Activated CD8-positive, alpha-beta T cell treated with anti-CD3 and anti-CD28 coated beads, Interleukin-2, amount 10 ng/mL, durations not matched to agents 7 days and 5 days (primary cell): ENCODE data around the gene SIPA1L2. TPM values are rescaled to one million over a fixed set of nuclear protein-coding genes. Genes with fewer than 3 reads are reported as not detected.

Source experiments
- ATAC-seq: fragments of 150-1000 bp; cut with Tn5 transposase; one replicate; pipeline ENCODE4 v1.10.0; 2021; ENCODE audit warnings: moderate library complexity
- CTCF ChIA-PET: fragments of 350-600 bp; sonication (Branson Sonifier 250); formaldehyde crosslinking; loops from one replicate; lab custom pipeline; 2021; ENCODE audit warnings: antibody characterized with exemption; lab: Charles Lee
- POLR2A ChIA-PET: fragments of 350-600 bp; sonication (Branson Sonifier 250); formaldehyde crosslinking; loops from one replicate; lab custom pipeline; 2021; ENCODE audit warnings: antibody characterized with exemption; lab: Charles Lee
- DNase-seq: peaks from one replicate; pipeline ENCODE4 v3.0.0-alpha.2; 2020
- H3K27ac Mint-ChIP-seq: one replicate; pipeline ENCODE4 v1.8.0; 2021; ENCODE audit warnings: mild to moderate bottlenecking, mixed read lengths
- H3K27me3 Mint-ChIP-seq: one replicate; pipeline ENCODE4 v1.8.0; 2021; ENCODE audit warnings: low read depth, mixed read lengths
- H3K36me3 Mint-ChIP-seq: one replicate; pipeline ENCODE4 v1.8.0; 2021; ENCODE audit warnings: low read depth, mixed read lengths
- H3K4me1 Mint-ChIP-seq: one replicate; pipeline ENCODE4 v1.8.0; 2021; ENCODE audit warnings: low read depth, mixed read lengths
- H3K4me3 Mint-ChIP-seq: one replicate; pipeline ENCODE4 v1.8.0; 2021; ENCODE audit warnings: mild to moderate bottlenecking, mixed read lengths
- H3K9me3 Mint-ChIP-seq: one replicate; pipeline ENCODE4 v1.8.0; 2022; ENCODE audit warnings: mixed read lengths; ENCODE audit not compliant: insufficient read depth
- total RNA-seq, 2 experiments: library from RNA; stranded (reverse); gene quantifications; one replicate each; pipeline ENCODE4 v1.2.3, GENCODE V29; 2021

Gene SIPA1L2
- total RNA-seq, 2 experiments from 2014 or later = 0.23 to 0.66 TPM

- Mint-ChIP-seq H3K9me3 (no peaks in the 10 kb centered on the region), H3K4me1 (peaks cover 9% of the 10 kb centered on the region), H3K27ac (no peak overlapping the region), H3K4me3 (no peak overlapping the region), H3K36me3 (no peaks in the 10 kb centered on the region), H3K27me3 (peaks cover 21% of the 10 kb centered on the region)
- DNase-seq (no peak), ATAC-seq (no peak)
- CTCF ChIA-PET = no interaction called here
- POLR2A ChIA-PET = no interaction called here
Observed at GRCh38 chr1:232662910-232663309, 33.0 kb upstream of the SIPA1L2 start.

GRCh38 chr1:232658386-232658785 lies 28.5 kb upstream of the SIPA1L2 start:
- no peaks in the 10 kb centered on the region for H3K36me3 Mint-ChIP-seq
- ChIA-PET POLR2A (no interaction called here), CTCF (no interaction called here)
- no peak for DNase-seq
- H3K4me3 Mint-ChIP-seq = no peak overlapping the region
- H3K4me1 Mint-ChIP-seq = peaks cover 7% of the 10 kb centered on the region
- H3K9me3 Mint-ChIP-seq = no peaks in the 10 kb centered on the region
- H3K27ac Mint-ChIP-seq = no peak overlapping the region
- ATAC-seq = no peak
- H3K27me3 Mint-ChIP-seq = peaks cover 38% of the 10 kb centered on the region

GRCh38 chr1:232657426-232658005 lies 27.6 kb upstream of the SIPA1L2 start:
- Mint-ChIP-seq H3K4me3 (no peak overlapping the region), H3K27me3 (peaks cover 41% of the 10 kb centered on the region), H3K36me3 (no peaks in the 10 kb centered on the region), H3K9me3 (no peaks in the 10 kb centered on the region), H3K4me1 (peaks cover 7% of the 10 kb centered on the region), H3K27ac (no peak overlapping the region)
- CTCF ChIA-PET = no interaction called here
- DNase-seq (no peak), ATAC-seq (no peak)
- POLR2A ChIA-PET = no interaction called here

- CTCF ChIA-PET = no interaction called here
- DNase-seq (no peak), ATAC-seq (no peak)
- H3K27ac Mint-ChIP-seq = no peak overlapping the region
- no peaks in the 10 kb centered on the region for H3K9me3 Mint-ChIP-seq
- no peaks in the 10 kb centered on the region for H3K36me3 Mint-ChIP-seq
- POLR2A ChIA-PET = no interaction called here
- H3K4me3 Mint-ChIP-seq = no peak overlapping the region
- H3K4me1 Mint-ChIP-seq = peaks cover 7% of the 10 kb centered on the region
- H3K27me3 Mint-ChIP-seq = peaks cover 37% of the 10 kb centered on the region
Observed at GRCh38 chr1:232655746-232656085, 25.8 kb upstream of the SIPA1L2 start.

- H3K4me3 Mint-ChIP-seq = no peak overlapping the region
- H3K36me3 Mint-ChIP-seq = no peaks in the 10 kb centered on the region
- DNase-seq (no peak), ATAC-seq (no peak)
- ChIA-PET CTCF (no interaction called here), POLR2A (no interaction called here)
- peaks cover 37% of the 10 kb centered on the region for H3K27me3 Mint-ChIP-seq
- H3K9me3 Mint-ChIP-seq = no peaks in the 10 kb centered on the region
- no peak overlapping the region for H3K27ac Mint-ChIP-seq
- peaks cover 7% of the 10 kb centered on the region for H3K4me1 Mint-ChIP-seq
Observed at GRCh38 chr1:232655028-232655745, 25.3 kb upstream of the SIPA1L2 start.

GRCh38 chr1:232653789-232654188 lies 23.9 kb upstream of the SIPA1L2 start:
- POLR2A ChIA-PET = interaction anchor here (0.6 kb wide), 1 partner anchor 17 kb away, joined by 3 read pairs; no protein-coding TSS in a partner anchor
- DNase-seq (no peak), ATAC-seq (no peak)
- Mint-ChIP-seq H3K36me3 (no peaks in the 10 kb centered on the region), H3K27ac (no peak overlapping the region), H3K9me3 (no peaks in the 10 kb centered on the region), H3K4me3 (no peak overlapping the region), H3K4me1 (peaks cover 7% of the 10 kb centered on the region), H3K27me3 (peaks cover 31% of the 10 kb centered on the region)
- CTCF ChIA-PET = interaction anchor here (0.8 kb wide), 1 partner anchor 140 kb away, joined by 3 read pairs; no protein-coding TSS in a partner anchor

- H3K4me1 Mint-ChIP-seq = peaks cover 7% of the 10 kb centered on the region
Observed at GRCh38 chr1:232650845-232651244, 20.9 kb upstream of the SIPA1L2 start.

GRCh38 chr1:232650418-232650817 lies 20.5 kb upstream of the SIPA1L2 start:
- Mint-ChIP-seq H3K27me3 (peaks cover 22% of the 10 kb centered on the region), H3K9me3 (no peaks in the 10 kb centered on the region), H3K27ac (no peak overlapping the region), H3K4me1 (peaks cover 4% of the 10 kb centered on the region), H3K4me3 (no peak overlapping the region), H3K36me3 (no peaks in the 10 kb centered on the region)
- CTCF ChIA-PET = no interaction called here
- ATAC-seq (no peak), DNase-seq (no peak)
- POLR2A ChIA-PET = no interaction called here

More at GRCh38 chr1:232650845-232651244, 20.9 kb upstream of the SIPA1L2 start:
- H3K27ac Mint-ChIP-seq = no peak overlapping the region
- ChIA-PET CTCF (no interaction called here), POLR2A (no interaction called here)
- no peaks in the 10 kb centered on the region for H3K9me3 Mint-ChIP-seq
- peaks cover 21% of the 10 kb centered on the region for H3K27me3 Mint-ChIP-seq
- H3K36me3 Mint-ChIP-seq = no peaks in the 10 kb centered on the region
- DNase-seq (no peak), ATAC-seq (no peak)
- H3K4me3 Mint-ChIP-seq = no peak overlapping the region

GRCh38 chr1:232648316-232648715 lies 18.4 kb upstream of the SIPA1L2 start:
- Mint-ChIP-seq H3K36me3 (no peaks in the 10 kb centered on the region), H3K9me3 (no peaks in the 10 kb centered on the region), H3K27ac (no peak overlapping the region), H3K27me3 (peaks cover 12% of the 10 kb centered on the region), H3K4me1 (no peaks in the 10 kb centered on the region), H3K4me3 (no peak overlapping the region)
- DNase-seq = no peak
- no peak for ATAC-seq
- ChIA-PET POLR2A (no interaction called here), CTCF (no interaction called here)

- Mint-ChIP-seq H3K9me3 (no peaks in the 10 kb centered on the region), H3K4me1 (no peaks in the 10 kb centered on the region), H3K27ac (no peak overlapping the region), H3K27me3 (peaks cover 7% of the 10 kb centered on the region), H3K36me3 (no peaks in the 10 kb centered on the region), H3K4me3 (no peak overlapping the region)
- ATAC-seq = no peak
- CTCF ChIA-PET = no interaction called here
- DNase-seq = no peak
- POLR2A ChIA-PET = no interaction called here
Observed at GRCh38 chr1:232644209-232644608, 14.3 kb upstream of the SIPA1L2 start.

- CTCF ChIA-PET = no interaction called here
- no peak overlapping the region for H3K27ac Mint-ChIP-seq
- no peak for DNase-seq
- ATAC-seq = no peak
- H3K9me3 Mint-ChIP-seq = no peaks in the 10 kb centered on the region
- no peak overlapping the region for H3K4me3 Mint-ChIP-seq
- POLR2A ChIA-PET = no interaction called here
- peaks cover 7% of the 10 kb centered on the region for H3K27me3 Mint-ChIP-seq
- no peaks in the 10 kb centered on the region for H3K36me3 Mint-ChIP-seq
- H3K4me1 Mint-ChIP-seq = no peaks in the 10 kb centered on the region
Observed at GRCh38 chr1:232643251-232643650, 13.3 kb upstream of the SIPA1L2 start.

- Mint-ChIP-seq H3K27ac (no peak overlapping the region), H3K27me3 (peaks cover 7% of the 10 kb centered on the region), H3K9me3 (no peaks in the 10 kb centered on the region), H3K36me3 (no peaks in the 10 kb centered on the region), H3K4me3 (no peak overlapping the region), H3K4me1 (no peaks in the 10 kb centered on the region)
- CTCF ChIA-PET = interaction anchor here (0.6 kb wide), 1 partner anchor 152 kb away, joined by 3 read pairs; no protein-coding TSS in a partner anchor
- ATAC-seq (no peak), DNase-seq (no peak)
- POLR2A ChIA-PET = no interaction called here
Observed at GRCh38 chr1:232641507-232641906, 11.6 kb upstream of the SIPA1L2 start.
